ENCODE data around the gene RALGPS1.

The RALGPS1 gene

DNA sequence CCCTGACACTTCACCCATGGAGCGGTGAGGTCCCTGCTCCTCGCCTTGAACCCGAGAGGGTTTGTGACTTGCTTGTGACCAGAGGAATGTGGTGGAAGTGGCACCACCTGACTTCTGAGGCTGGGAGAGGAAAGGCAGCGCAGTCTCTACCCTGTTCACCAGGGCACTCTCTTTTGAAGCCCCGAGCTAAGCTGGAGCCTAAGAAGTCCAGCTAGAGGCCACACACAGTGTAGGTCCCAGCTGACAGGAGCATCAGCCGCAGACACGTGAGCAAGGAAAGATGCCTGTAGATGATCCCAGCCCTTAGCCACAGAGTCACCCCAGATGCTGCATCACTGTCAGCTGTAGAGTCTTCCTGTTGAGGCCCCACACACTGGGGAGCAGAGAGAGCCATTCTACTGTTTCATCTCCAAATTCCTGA, 209.5 kb downstream of the RALGPS1 start:
- no peak overlapping the region for H3K27ac ChIP-seq
- no peak for TF ChIP-seq ZFX (IDR thresholded peaks at IDR 0.05)
- TF ChIP-seq, protein P1, sequence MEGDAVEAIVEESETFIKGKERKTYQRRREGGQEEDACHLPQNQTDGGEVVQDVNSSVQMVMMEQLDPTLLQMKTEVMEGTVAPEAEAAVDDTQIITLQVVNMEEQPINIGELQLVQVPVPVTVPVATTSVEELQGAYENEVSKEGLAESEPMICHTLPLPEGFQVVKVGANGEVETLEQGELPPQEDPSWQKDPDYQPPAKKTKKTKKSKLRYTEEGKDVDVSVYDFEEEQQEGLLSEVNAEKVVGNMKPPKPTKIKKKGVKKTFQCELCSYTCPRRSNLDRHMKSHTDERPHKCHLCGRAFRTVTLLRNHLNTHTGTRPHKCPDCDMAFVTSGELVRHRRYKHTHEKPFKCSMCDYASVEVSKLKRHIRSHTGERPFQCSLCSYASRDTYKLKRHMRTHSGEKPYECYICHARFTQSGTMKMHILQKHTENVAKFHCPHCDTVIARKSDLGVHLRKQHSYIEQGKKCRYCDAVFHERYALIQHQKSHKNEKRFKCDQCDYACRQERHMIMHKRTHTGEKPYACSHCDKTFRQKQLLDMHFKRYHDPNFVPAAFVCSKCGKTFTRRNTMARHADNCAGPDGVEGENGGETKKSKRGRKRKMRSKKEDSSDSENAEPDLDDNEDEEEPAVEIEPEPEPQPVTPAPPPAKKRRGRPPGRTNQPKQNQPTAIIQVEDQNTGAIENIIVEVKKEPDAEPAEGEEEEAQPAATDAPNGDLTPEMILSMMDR (conservative IDR thresholded peaks at IDR 0.05): no peak

DNA sequence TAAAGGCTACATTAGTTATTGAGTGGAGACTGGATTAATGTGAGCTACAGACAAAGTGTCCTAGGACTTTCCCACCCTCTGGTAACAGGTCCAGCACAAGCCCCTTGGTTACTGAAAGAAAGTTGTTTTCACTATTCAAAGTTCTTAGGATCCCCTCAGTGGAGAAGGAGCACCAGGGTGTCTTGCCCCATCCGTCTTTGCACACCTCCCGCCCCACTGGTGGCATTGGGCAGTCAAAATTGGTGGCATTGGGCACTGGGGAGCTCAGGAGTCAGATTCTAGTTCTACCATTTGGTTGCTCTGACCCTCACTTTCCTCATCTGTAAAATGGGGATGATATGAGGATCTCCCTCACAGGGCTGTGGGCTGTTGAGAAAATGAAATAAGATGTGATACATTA, 210.2 kb downstream of the RALGPS1 start:
- H3K27ac ChIP-seq: no peak overlapping the region
- no peak for TF ChIP-seq ZFX (IDR thresholded peaks at IDR 0.05)
- TF ChIP-seq, protein P1 (conservative IDR thresholded peaks at IDR 0.05): no peak

DNA sequence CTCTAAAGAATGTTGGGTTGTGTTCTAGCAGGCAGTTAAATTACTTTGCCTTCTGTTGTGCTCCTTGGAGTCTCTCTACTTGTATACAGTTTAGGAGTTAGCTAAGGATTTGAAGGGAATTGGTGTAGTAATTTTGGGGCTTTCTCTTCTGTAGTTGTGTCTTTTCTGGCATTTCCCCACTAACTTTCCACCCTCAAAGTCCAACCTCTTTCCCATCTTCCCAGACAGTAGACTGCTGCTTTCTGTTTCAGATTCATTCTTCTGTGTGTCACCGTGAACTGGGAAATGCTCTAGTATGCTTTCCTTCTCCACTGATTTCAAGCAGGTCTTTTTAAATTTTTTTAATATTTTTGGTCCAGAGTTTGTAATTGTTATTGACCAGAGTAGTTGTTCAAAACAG, 212.4 kb downstream of the RALGPS1 start:
- TF ChIP-seq ZFX (IDR thresholded peaks at IDR 0.05): no peak
- TF ChIP-seq, protein P1 (conservative IDR thresholded peaks at IDR 0.05): no peak
- no peak overlapping the region for H3K27ac ChIP-seq

DNA sequence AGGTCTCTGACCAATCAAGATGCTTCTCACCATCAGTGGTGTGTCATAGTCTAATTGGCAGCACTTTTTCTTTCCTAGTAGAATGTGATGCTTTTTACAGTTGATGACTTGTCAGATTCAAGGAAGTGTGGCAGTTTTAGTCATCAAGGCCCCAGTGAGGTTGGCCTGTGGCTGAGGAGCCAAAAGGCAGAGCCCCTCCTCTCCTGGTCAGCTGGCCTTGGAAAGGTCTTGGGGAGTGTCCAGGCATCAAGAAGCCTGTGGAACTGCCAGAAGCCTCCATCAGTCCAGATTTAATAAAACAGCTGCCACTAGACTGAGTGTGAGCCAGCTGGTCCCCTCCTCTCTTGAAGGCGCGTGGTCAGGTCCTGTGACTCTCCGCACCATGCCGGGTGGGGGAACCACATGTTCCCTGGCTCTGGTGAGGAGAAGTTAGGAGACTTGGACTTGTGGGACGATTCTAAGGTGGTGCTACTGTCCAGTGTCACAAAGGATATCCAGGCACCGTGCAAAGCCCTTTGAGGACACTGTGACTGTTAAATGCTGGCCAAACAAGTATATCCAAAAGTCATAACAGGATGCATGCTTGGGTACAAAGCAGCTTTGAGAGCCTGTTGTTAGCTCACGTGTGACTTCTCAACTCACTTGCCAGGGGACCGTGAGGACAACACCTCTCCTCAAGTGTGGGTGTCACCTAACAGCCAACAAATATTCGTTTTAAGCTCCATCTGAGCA, 213.9 kb downstream of the RALGPS1 start:
- no peak for TF ChIP-seq ZFX (IDR thresholded peaks at IDR 0.05)
- TF ChIP-seq, protein P1 (conservative IDR thresholded peaks at IDR 0.05): no peak
- H3K27ac ChIP-seq: no peak overlapping the region

DNA sequence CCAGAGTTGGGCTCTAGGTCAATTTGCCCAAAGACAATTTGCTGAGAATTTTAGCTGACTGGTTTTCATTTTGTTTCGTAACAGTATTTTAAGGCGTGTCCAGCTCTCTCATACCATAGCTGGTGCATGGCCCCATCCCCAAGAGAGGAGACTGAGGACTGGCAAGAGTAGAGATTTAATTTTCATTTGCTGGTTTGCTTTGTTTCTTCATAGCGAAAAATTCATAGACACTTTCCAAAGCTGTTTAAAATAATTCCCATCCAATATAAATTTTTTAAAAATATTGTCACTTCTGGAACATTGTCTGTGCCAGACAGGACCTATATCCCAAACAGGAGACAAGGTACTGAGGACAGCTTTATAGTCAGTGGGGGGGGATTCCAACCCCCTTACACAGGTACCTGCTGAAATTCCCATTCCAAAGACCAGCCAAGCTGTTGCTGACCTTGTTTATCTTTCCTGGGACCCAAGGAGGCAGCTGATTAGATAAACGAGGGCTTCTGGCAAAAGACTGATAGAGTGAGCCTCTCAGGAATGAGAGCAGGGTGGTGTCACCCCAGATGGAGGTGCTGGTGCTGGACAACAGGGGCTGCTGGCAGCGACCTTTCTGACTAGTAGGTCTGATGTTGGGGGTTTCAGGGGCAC, 214.6 kb downstream of the RALGPS1 start:
- TF ChIP-seq, protein P1 (conservative IDR thresholded peaks at IDR 0.05): no peak
- no peak for TF ChIP-seq ZFX (IDR thresholded peaks at IDR 0.05)
- H3K27ac ChIP-seq: no peak overlapping the region

DNA sequence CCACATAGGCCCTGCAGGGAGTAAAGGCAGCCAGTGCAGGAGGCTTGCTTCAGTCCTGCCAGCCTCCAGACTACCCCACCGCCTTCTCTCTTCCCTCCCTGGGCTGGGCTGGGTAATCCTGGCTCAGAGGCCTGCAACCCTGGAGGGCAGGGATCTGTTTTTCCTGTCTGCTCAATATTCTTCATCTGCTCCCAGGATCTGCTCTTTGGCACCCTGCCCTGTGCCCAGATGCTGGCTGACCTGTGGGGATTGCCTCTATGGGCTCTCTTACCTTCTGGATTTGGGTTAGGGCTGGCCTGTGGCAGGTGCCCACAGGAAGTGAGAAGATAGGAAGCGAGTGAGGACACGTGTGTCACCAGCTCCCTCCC, 215.1 kb downstream of the RALGPS1 start:
- no peak for TF ChIP-seq ZFX (IDR thresholded peaks at IDR 0.05)
- TF ChIP-seq, protein P1 (conservative IDR thresholded peaks at IDR 0.05): no peak
- H3K27ac ChIP-seq: no peak overlapping the region

DNA sequence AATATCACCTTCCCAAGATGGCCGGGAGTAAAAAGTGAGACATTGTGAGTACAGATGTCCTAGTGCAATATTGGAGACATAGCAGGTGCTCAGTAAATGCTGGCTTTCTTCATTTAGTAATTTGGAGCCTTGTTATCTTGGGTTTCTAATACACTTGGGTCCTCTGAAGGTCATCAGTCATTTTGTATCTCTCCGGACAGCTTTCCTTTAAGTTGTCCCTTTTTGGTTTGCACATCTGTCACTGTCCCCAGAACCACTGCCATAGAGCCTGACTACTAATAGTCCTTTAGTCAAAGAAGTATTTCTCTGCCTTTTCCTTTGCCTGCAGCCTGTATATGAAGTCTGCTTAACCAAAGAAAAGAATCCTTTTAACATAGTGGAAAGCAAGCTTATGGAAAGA, 215.7 kb downstream of the RALGPS1 start:
- no peak overlapping the region for H3K27ac ChIP-seq
- TF ChIP-seq, protein P1 (conservative IDR thresholded peaks at IDR 0.05): no peak
- no peak for TF ChIP-seq ZFX (IDR thresholded peaks at IDR 0.05)
